ENCODE measurements around the gene SEPTIN1.

Gene SEPTIN1

DNA sequence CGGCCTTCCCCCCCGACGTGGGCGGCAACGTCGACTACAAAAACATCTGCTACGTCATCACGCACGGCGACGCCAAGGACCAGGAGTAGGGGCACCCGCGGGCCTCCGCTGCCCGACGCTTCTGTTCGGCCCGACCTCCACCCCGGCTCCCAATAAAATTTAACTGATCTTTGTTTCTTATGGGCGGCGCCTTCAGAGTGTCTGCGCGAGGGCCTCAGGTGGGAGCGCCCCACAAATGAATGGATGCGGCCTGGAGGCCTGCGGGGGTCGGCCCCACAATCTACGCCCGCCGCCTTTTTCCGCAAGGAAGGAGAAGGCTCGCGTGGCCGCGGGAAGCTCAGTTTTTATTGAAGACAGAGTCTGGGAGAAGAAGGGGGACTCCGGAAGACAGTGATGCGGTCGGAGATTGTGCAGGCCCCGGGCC, 4.5 kb downstream of the SEPTIN1 start:
- TF ChIP-seq CTCF (IDR thresholded peaks at IDR 0.05; ENCODE audit: unreplicated experiment in 3 of 3) = no peak
- no peaks in the 10 kb centered on the region for H3K27me3 Mint-ChIP-seq (ENCODE audit: low read depth)
- H3K4me3 Mint-ChIP-seq = peak overlapping the region; percentile 87 to 96 (median 88)
- H3K27ac Mint-ChIP-seq = peak overlapping the region; percentile 99 to 100 (median 99)
- peaks cover 18% of the 10 kb centered on the region for H3K4me1 Mint-ChIP-seq
- no peaks in the 10 kb centered on the region for H3K36me3 Mint-ChIP-seq (ENCODE audit: low read depth)
- H3K9me3 Mint-ChIP-seq = no peaks in the 10 kb centered on the region

- Mint-ChIP-seq H3K9me3 (no peaks in the 10 kb centered on the region), H3K4me3 (peak overlapping the region; percentile 87 to 96 (median 88)), H3K36me3 (ENCODE audit: low read depth) (no peaks in the 10 kb centered on the region), H3K4me1 (peaks cover 23% of the 10 kb centered on the region), H3K27me3 (ENCODE audit: low read depth) (no peaks in the 10 kb centered on the region), H3K27ac (peak overlapping the region; percentile 99 to 100 (median 99))
- TF ChIP-seq CTCF (IDR thresholded peaks at IDR 0.05; ENCODE audit: unreplicated experiment in 3 of 3) = no peak
Measured at GRCh38 chr16:30377050-30377811, 5.1 kb downstream of the SEPTIN1 start.

DNA sequence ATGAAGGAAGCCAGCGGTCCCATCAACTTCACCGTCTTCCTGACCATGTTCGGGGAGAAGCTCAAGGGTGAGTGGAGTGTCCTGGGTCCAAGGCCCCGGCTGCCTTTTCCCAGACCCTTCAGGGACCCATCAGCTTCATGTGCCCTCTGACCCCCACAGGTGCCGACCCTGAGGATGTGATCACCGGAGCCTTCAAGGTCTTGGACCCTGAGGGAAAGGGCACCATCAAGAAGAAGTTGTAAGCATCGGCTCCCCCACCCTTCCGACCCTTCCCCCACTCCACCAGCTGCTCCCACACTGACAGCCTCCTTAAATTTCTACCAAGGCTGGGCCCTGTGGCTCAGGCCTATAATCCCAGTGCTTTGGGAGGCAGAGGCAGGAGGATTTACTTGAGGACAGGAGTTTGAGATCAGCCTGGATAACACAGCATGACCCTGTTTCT, 5.9 kb downstream of the SEPTIN1 start:
- TF ChIP-seq CTCF (IDR thresholded peaks at IDR 0.05; ENCODE audit: unreplicated experiment in 3 of 3) = no peak
- Mint-ChIP-seq H3K27ac (peak overlapping the region; percentile 99 to 100 (median 99)), H3K27me3 (ENCODE audit: low read depth) (no peaks in the 10 kb centered on the region), H3K4me3 (peak overlapping the region; percentile 87 to 96 (median 88)), H3K9me3 (no peaks in the 10 kb centered on the region), H3K4me1 (peaks cover 23% of the 10 kb centered on the region), H3K36me3 (ENCODE audit: low read depth) (no peaks in the 10 kb centered on the region)

GRCh38 chr16:30375864-30376263, 6.5 kb downstream of the SEPTIN1 start:
- peak overlapping the region; percentile 60 to 88 (median 87) for H3K4me3 Mint-ChIP-seq
- peaks cover 28% of the 10 kb centered on the region for H3K4me1 Mint-ChIP-seq
- peak overlapping the region; percentile 68 to 99 (median 99) for H3K27ac Mint-ChIP-seq
- no peaks in the 10 kb centered on the region for H3K36me3 Mint-ChIP-seq (ENCODE audit: low read depth)
- TF ChIP-seq CTCF (IDR thresholded peaks at IDR 0.05; ENCODE audit: unreplicated experiment in 3 of 3) = no peak
- H3K9me3 Mint-ChIP-seq = no peaks in the 10 kb centered on the region
- H3K27me3 Mint-ChIP-seq (ENCODE audit: low read depth) = no peaks in the 10 kb centered on the region

GRCh38 chr16:30374538-30374937, 7.8 kb downstream of the SEPTIN1 start, which contains the start of gene MYL11:
Gene MYL11, plus strand, starts transcription at chr16:30374802. Its CDS starts 56 bp downstream, at chr16:30374858.
- Mint-ChIP-seq H3K9me3 (no peaks in the 10 kb centered on the region), H3K4me1 (peaks cover 19% of the 10 kb centered on the region), H3K4me3 (peak within 1 kb of the TSS; percentile 60 to 88 (median 87)), H3K36me3 (ENCODE audit: low read depth) (no peaks in the 10 kb centered on the region), H3K27me3 (ENCODE audit: low read depth) (no peaks in the 10 kb centered on the region), H3K27ac (peak within 1 kb of the TSS; percentile 81 to 99 (median 99))
- no peak for TF ChIP-seq CTCF (IDR thresholded peaks at IDR 0.05; ENCODE audit: unreplicated experiment in 3 of 3)
